Measurements from ENCODE around the gene TRMO.

The TRMO gene

DNA sequence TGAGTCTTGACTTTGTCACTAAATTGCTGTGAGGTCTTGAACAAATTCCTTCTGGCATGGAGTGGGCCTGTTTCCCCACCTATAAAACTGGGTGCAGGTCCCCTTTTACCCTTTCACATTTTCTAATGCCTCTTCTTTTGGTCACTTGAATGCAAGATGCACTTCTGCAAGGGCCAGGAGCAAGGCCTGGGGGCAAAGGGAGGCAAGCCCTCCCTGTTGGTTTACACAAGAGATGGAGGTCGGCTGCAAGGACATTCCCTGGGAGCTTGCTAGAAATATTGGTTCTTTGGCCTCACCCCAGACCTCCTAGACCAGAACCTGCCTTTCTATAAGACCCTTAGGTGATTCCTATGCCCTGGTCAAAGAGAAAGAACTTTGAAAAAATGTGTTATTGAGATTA, 63.5 kb downstream of the TRMO start:
- no peak for DNase-seq (ENCODE audit: low read depth)

GRCh38 chr9:97858393-97858713, 63.9 kb downstream of the TRMO start:
- no peak for DNase-seq (ENCODE audit: low read depth)

GRCh38 chr9:97857606-97858392, 64.5 kb downstream of the TRMO start:
- DNase-seq (ENCODE audit: low read depth): no peak

GRCh38 chr9:97856857-97857605, 65.3 kb downstream of the TRMO start:
- DNase-seq (ENCODE audit: low read depth): no peak

GRCh38 chr9:97855899-97856298, 66.4 kb downstream of the TRMO start:
- no peak for DNase-seq (ENCODE audit: low read depth)

- no peak for DNase-seq (ENCODE audit: low read depth)
Observed at GRCh38 chr9:97855486-97855875, 66.8 kb downstream of the TRMO start.

- DNase-seq (ENCODE audit: low read depth): no peak
Observed at GRCh38 chr9:97854696-97855485, 67.4 kb downstream of the TRMO start.

All from HS-5 (cell line).